ENCODE data around the gene EPHA5.
"Not testable (repeated sequence)": the region's sequence is repeated elsewhere in the genome, so short reads cannot be mapped to it uniquely, and the experiment has no call there.

EPHA5 gene

GRCh38 chr4:65344278-65344825 lies 325.9 kb downstream of the EPHA5 start:
- no peak for DNase-seq

DNA sequence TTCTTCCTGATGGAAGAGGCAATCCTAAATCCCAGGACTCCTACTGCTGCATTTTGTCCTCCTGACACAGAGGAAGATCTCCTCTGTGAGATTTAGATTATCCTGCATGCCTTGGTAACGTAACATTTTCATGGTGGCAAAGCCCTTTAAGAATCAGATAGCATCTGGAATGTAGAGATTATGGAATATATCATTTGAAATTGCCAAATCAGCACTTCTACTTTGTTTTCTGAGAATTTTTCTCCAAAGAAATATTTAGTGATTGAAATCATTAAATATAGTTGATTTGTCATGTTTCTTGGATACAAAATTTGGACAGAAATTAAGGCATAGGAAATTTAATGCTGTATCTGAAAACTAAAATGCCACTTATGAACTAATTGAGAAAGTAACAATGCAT lies 326.9 kb downstream of the EPHA5 start:
- DNase-seq = no peak

DNA sequence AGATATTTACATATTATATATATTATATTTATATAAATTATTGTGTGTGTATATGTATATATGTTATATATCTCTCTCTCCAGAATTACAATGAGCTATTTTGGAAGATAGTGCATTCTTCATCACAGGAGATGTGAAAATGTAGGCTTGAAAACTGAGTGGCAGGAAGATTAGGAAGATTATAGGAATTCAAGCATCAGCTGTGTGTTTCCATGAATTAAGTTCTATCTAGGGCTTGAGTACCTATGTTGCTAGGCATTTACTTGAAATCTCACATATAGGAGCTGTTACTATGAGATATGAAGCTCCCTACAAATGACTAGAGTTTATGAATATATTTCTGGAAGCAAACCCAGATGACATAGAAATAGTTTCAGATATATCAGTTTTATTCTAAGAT lies 328.7 kb downstream of the EPHA5 start:
- no peak for DNase-seq

DNA sequence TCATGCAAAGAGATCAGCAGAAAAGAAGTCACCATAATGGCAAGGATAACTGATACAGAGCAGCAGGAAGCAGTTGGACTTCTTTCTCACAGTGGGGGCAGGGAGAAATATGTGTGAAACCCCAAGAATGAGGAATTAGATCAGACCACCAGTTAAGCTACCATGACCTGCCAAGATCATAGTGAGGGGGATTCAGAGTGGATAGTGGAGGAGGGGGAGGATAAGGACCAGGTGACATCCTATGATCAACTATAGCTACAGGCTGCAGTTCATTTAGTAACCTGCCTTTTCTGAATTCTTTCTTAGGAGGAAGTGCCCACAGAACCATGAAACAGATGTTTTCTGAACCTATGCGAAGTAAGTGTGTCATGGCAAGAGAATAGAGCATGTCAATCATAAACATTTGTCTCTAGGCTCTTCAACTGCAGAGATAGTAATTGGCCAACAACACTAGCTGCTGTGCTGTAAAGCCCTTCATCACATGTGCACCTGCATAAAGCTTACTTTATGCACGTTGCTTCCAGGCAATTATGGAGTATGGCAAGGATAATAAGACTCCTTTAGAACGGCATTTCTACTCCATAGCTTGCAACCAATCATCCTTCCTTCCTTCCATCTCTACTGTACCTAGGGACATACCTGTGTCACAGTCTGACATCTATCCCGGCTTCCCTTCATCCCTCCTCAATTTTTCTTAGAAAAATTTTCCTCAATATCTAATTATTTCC lies 329.7 kb downstream of the EPHA5 start:
- DNase-seq = no peak

GRCh38 chr4:65337371-65337770 lies 332.9 kb downstream of the EPHA5 start:
- DNase-seq = no peak

- no peak for DNase-seq
These were observed 333.8 kb downstream of the EPHA5 start for GRCh38 chr4:65336465-65336864.

DNA sequence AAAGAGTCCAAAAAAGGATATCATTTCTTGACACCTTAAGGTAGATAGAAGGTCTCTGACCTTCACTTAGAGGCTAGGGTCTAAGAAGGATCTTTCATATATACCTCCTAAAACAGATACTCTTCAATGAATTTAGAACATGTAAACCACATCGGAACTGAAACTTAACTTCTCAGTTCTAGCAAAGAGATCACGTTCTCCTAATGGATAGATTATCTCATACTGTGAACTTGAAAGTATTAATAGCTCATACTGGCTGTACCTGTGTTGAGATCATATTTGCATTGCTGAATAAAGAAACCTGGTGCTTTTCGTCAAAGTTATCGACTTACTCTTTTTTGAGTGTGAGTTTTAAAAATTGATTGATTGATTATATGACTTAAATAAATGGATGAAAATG lies 353.8 kb downstream of the EPHA5 start:
- no peak for DNase-seq

GRCh38 chr4:65311120-65311519 lies 359.2 kb downstream of the EPHA5 start:
- no peak for DNase-seq

- DNase-seq = no peak
These were observed 359.7 kb downstream of the EPHA5 start for GRCh38 chr4:65310586-65310985.

DNA sequence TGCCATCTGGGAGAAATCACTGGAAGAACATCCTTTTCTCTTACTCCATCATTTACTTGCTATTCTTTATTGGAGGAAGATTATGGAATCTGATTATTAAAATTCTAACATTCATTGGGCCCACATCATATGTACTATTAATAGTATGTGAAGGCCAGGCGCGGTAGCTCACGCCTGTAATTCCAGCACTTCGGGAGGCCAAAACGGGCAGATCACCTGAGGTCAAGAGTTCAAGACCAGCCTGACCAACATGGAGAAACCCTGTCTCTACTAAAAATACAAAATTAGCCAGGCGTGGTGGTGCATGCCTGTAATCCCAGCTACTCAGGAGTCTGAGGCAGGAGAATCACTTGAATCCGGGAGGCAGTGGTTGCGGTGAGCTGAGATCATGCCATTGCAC lies 361.7 kb downstream of the EPHA5 start:
- DNase-seq = not testable (repeated sequence)

- DNase-seq = no peak
These were observed 368.1 kb downstream of the EPHA5 start for GRCh38 chr4:65302145-65302544.

GRCh38 chr4:65296246-65296645 lies 374.0 kb downstream of the EPHA5 start:
- no peak for DNase-seq

DNA sequence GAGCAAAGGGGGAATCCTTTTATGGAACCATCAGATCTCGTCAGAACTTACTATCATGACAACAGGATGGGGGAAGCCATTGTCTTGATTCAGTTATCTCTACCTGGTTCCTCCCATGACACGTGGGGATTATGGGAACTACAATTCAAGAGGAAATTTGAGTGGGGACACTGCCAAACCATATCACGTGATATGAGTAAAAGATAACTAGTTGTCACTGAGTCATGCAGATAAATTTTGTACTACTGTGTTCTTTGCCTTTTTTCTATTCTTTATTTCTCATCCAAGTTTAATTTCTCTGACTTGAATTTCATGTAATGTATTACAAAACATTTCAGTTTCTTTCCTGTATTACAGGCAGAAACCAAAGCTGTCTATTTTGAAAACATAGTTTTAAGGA lies 383.2 kb downstream of the EPHA5 start:
- DNase-seq = no peak
